NCI-H82 (cell line): ENCODE data around the gene APBA2.
"Not testable (repeated sequence)": the region's sequence is repeated elsewhere in the genome, so short reads cannot be mapped to it uniquely, and the experiment has no call there.

ENCODE experiments used
- DNase-seq: peaks from one replicate; lab custom pipeline; 2025; lab: John Stamatoyannopoulos, UW

Gene APBA2

GRCh38 chr15:29167122-29167521 lies 281.3 kb downstream of the APBA2 start:
- DNase-seq = not testable (repeated sequence)
